HG03025 (cell line): ENCODE results near the gene SLC5A11.
"Not testable (repeated sequence)": the region's sequence is repeated elsewhere in the genome, so short reads cannot be mapped to it uniquely, and the experiment has no call there.

Source experiments
- ATAC-seq: cut with Tn5 transposase; IDR thresholded peaks from one replicate; pipeline ENCODE4 v1.9.1; 2021; ENCODE audit warnings: mild to moderate bottlenecking, moderate library complexity; ENCODE audit not compliant: unreplicated experiment, low FRiP score

The SLC5A11 gene

GRCh38 chr16:24856871-24857270 is 11.1 kb downstream of the SLC5A11 start:
- not testable (repeated sequence) for ATAC-seq

GRCh38 chr16:24858219-24859041 is 12.7 kb downstream of the SLC5A11 start:
- no peak for ATAC-seq

GRCh38 chr16:24861461-24861860 is 15.7 kb downstream of the SLC5A11 start:
- no peak for ATAC-seq

- no peak for ATAC-seq
Measured at GRCh38 chr16:24863582-24864437, 18.0 kb downstream of the SLC5A11 start.

GRCh38 chr16:24869033-24869432 is 23.3 kb downstream of the SLC5A11 start:
- ATAC-seq, result no peak

GRCh38 chr16:24871891-24872290 is 26.1 kb downstream of the SLC5A11 start:
- no peak for ATAC-seq

GRCh38 chr16:24873028-24873427 is 27.3 kb downstream of the SLC5A11 start:
- ATAC-seq, result no peak

- ATAC-seq, result no peak
Measured at GRCh38 chr16:24875466-24875865, 29.7 kb downstream of the SLC5A11 start.

- ATAC-seq, result no peak
Measured at GRCh38 chr16:24876231-24876630, 30.5 kb downstream of the SLC5A11 start.

- ATAC-seq, result no peak
Measured at GRCh38 chr16:24879684-24880083, 33.9 kb downstream of the SLC5A11 start.

GRCh38 chr16:24883714-24884151 is 38.0 kb downstream of the SLC5A11 start:
- no peak for ATAC-seq

GRCh38 chr16:24887472-24887871 is 41.7 kb downstream of the SLC5A11 start:
- no peak for ATAC-seq

GRCh38 chr16:24890746-24891145 is 45.0 kb downstream of the SLC5A11 start:
- ATAC-seq, result no peak

- no peak for ATAC-seq
Measured at GRCh38 chr16:24896439-24896838, 50.7 kb downstream of the SLC5A11 start.

GRCh38 chr16:24897522-24897921 is 51.8 kb downstream of the SLC5A11 start:
- not testable (repeated sequence) for ATAC-seq

GRCh38 chr16:24900230-24900629 is 54.5 kb downstream of the SLC5A11 start:
- no peak for ATAC-seq

GRCh38 chr16:24906199-24906808 is 60.5 kb downstream of the SLC5A11 start:
- no peak for ATAC-seq

GRCh38 chr16:24906901-24907300 is 61.1 kb downstream of the SLC5A11 start:
- no peak for ATAC-seq

- ATAC-seq, result no peak
Measured at GRCh38 chr16:24908716-24909115, 63.0 kb downstream of the SLC5A11 start.

GRCh38 chr16:24909856-24910255 is 64.1 kb downstream of the SLC5A11 start:
- ATAC-seq, result no peak

- no peak for ATAC-seq
Measured at GRCh38 chr16:24915019-24915418, 69.3 kb downstream of the SLC5A11 start.
